HEK293 (cell line): Measurements from ENCODE around the gene TDG.

Experiments
- BCL11B ChIP-seq: fragments of 450-650 bp; formaldehyde crosslinking; IDR thresholded peaks from 2 replicates; pipeline ENCODE4 v1.5.1; 2016; ENCODE audit warnings: low read depth, missing biosample characterization, missing genetic modification characterization
- GFI1B ChIP-seq: fragments of 450-650 bp; formaldehyde crosslinking; IDR thresholded peaks from 2 replicates; pipeline ENCODE4 v1.5.1; 2016; ENCODE audit warnings: missing biosample characterization, missing genetic modification characterization
- GLIS1 ChIP-seq: fragments of 450-650 bp; formaldehyde crosslinking; IDR thresholded peaks from 2 replicates; pipeline ENCODE4 v1.5.1; 2016; ENCODE audit warnings: missing biosample characterization, missing genetic modification characterization
- HOXD13 ChIP-seq: sonication (generic); formaldehyde crosslinking; IDR thresholded peaks from 2 replicates; pipeline ENCODE4 v1.8.0; 2022; ENCODE audit warnings: missing genetic modification reagents, borderline replicate concordance
- KLF10 ChIP-seq: fragments of 450-650 bp; IDR thresholded peaks from 2 replicates; pipeline ENCODE4 v1.5.1; 2018; ENCODE audit warnings: missing biosample characterization, mild to moderate bottlenecking, missing genetic modification characterization
- SP2 ChIP-seq: fragments of 450-650 bp; formaldehyde crosslinking; IDR thresholded peaks from 2 replicates; pipeline ENCODE4 v1.5.1; 2016; ENCODE audit warnings: missing biosample characterization, missing genetic modification characterization
- ZBTB17 ChIP-seq: fragments of 450-650 bp; formaldehyde crosslinking; IDR thresholded peaks from 2 replicates; pipeline ENCODE4 v1.5.1; 2016; ENCODE audit warnings: missing biosample characterization, missing genetic modification characterization
- ZBTB20 ChIP-seq: fragments of 450-650 bp; formaldehyde crosslinking; IDR thresholded peaks from 2 replicates; pipeline ENCODE4 v1.5.1; 2016; ENCODE audit warnings: missing biosample characterization, missing genetic modification characterization
- ZBTB21 ChIP-seq: fragments of 450-650 bp; formaldehyde crosslinking; IDR thresholded peaks from 2 replicates; pipeline ENCODE4 v1.5.1; 2017; ENCODE audit warnings: missing biosample characterization, missing genetic modification characterization
- ZEB2 ChIP-seq: fragments of 450-650 bp; formaldehyde crosslinking; IDR thresholded peaks from 2 replicates; pipeline ENCODE4 v1.5.1; 2016; ENCODE audit warnings: missing biosample characterization, missing genetic modification characterization
- ZFP41 ChIP-seq: fragments of 450-650 bp; formaldehyde crosslinking; IDR thresholded peaks from 2 replicates; pipeline ENCODE4 v1.5.1; 2016; ENCODE audit warnings: missing biosample characterization, missing genetic modification characterization, borderline replicate concordance
- ZNF121 ChIP-seq: fragments of 450-650 bp; formaldehyde crosslinking; IDR thresholded peaks from 2 replicates; pipeline ENCODE4 v1.5.1; 2016; ENCODE audit warnings: missing biosample characterization, missing genetic modification characterization
- ZNF138 ChIP-seq: fragments of 450-650 bp; formaldehyde crosslinking; IDR thresholded peaks from 2 replicates; pipeline ENCODE4 v1.5.1; 2016; ENCODE audit warnings: missing biosample characterization, missing genetic modification characterization, borderline replicate concordance
- ZNF140 ChIP-seq: fragments of 450-650 bp; formaldehyde crosslinking; IDR thresholded peaks from 2 replicates; pipeline ENCODE4 v1.5.1; 2016; ENCODE audit warnings: missing biosample characterization, missing genetic modification characterization
- ZNF292 ChIP-seq: fragments of 450-650 bp; formaldehyde crosslinking; IDR thresholded peaks from 2 replicates; pipeline ENCODE4 v1.5.1; 2016; ENCODE audit warnings: low read depth, missing biosample characterization, missing genetic modification characterization, borderline replicate concordance
- ZNF350 ChIP-seq: fragments of 450-650 bp; formaldehyde crosslinking; IDR thresholded peaks from 2 replicates; pipeline ENCODE4 v1.5.0; 2017; ENCODE audit warnings: missing biosample characterization, mild to moderate bottlenecking, missing genetic modification characterization
- ZNF37A ChIP-seq: fragments of 450-650 bp; IDR thresholded peaks from 2 replicates; pipeline ENCODE4 v1.5.1; 2018; ENCODE audit warnings: missing biosample characterization, missing genetic modification characterization
- ZNF394 ChIP-seq: fragments of 450-650 bp; formaldehyde crosslinking; IDR thresholded peaks from 2 replicates; pipeline ENCODE4 v1.5.1; 2016; ENCODE audit warnings: missing biosample characterization, missing genetic modification characterization, mild to moderate bottlenecking, moderate library complexity, borderline replicate concordance
- ZNF404 ChIP-seq: fragments of 450-650 bp; formaldehyde crosslinking; IDR thresholded peaks from 2 replicates; pipeline ENCODE4 v1.5.1; 2017; ENCODE audit warnings: missing biosample characterization, missing genetic modification characterization
- ZNF433 ChIP-seq: fragments of 450-650 bp; formaldehyde crosslinking; IDR thresholded peaks from 2 replicates; pipeline ENCODE4 v1.5.1; 2016; ENCODE audit warnings: missing biosample characterization, missing genetic modification characterization, low read depth
- ZNF473 ChIP-seq: fragments of 450-650 bp; formaldehyde crosslinking; IDR thresholded peaks from 2 replicates; pipeline ENCODE4 v1.5.1; 2017; ENCODE audit warnings: missing biosample characterization, missing genetic modification characterization
- ZNF501 ChIP-seq: fragments of 450-650 bp; formaldehyde crosslinking; IDR thresholded peaks from 2 replicates; pipeline ENCODE4 v1.5.1; 2016; ENCODE audit warnings: missing biosample characterization, missing genetic modification characterization
- ZNF558 ChIP-seq: fragments of 450-650 bp; formaldehyde crosslinking; IDR thresholded peaks from 2 replicates; pipeline ENCODE4 v1.5.1; 2016; ENCODE audit warnings: missing biosample characterization, missing genetic modification characterization
- ZNF561 ChIP-seq: fragments of 450-650 bp; IDR thresholded peaks from 2 replicates; pipeline ENCODE4 v1.5.1; 2018; ENCODE audit warnings: missing biosample characterization, missing genetic modification characterization, borderline replicate concordance
- ZNF623 ChIP-seq: fragments of 450-650 bp; formaldehyde crosslinking; IDR thresholded peaks from 2 replicates; pipeline ENCODE4 v1.5.1; 2016; ENCODE audit warnings: missing biosample characterization, missing genetic modification characterization
- ZXDB ChIP-seq: fragments of 450-650 bp; formaldehyde crosslinking; IDR thresholded peaks from 2 replicates; pipeline ENCODE4 v1.5.1; 2016; ENCODE audit warnings: missing biosample characterization, missing genetic modification characterization
- TF ChIP-seq, protein P1 (sequence below): fragments of 450-650 bp; formaldehyde crosslinking; IDR thresholded peaks from 2 replicates; pipeline ENCODE4 v1.5.1; 2016; ENCODE audit warnings: missing biosample characterization, missing genetic modification characterization
- TF ChIP-seq, protein P2 (sequence below): fragments of 450-650 bp; formaldehyde crosslinking; conservative IDR thresholded peaks from 2 replicates; pipeline ENCODE4 v1.5.1; 2016; ENCODE audit warnings: low read depth, missing biosample characterization, missing genetic modification characterization
- TF ChIP-seq, protein P3 (sequence below): fragments of 450-650 bp; formaldehyde crosslinking; IDR thresholded peaks from 2 replicates; pipeline ENCODE4 v1.5.1; 2016; ENCODE audit warnings: missing biosample characterization, missing genetic modification characterization
- TF ChIP-seq, protein P4 (sequence below): fragments of 450-650 bp; formaldehyde crosslinking; IDR thresholded peaks from 2 replicates; pipeline ENCODE4 v1.5.1; 2016; ENCODE audit warnings: missing biosample characterization, missing genetic modification characterization

Gene TDG

DNA sequence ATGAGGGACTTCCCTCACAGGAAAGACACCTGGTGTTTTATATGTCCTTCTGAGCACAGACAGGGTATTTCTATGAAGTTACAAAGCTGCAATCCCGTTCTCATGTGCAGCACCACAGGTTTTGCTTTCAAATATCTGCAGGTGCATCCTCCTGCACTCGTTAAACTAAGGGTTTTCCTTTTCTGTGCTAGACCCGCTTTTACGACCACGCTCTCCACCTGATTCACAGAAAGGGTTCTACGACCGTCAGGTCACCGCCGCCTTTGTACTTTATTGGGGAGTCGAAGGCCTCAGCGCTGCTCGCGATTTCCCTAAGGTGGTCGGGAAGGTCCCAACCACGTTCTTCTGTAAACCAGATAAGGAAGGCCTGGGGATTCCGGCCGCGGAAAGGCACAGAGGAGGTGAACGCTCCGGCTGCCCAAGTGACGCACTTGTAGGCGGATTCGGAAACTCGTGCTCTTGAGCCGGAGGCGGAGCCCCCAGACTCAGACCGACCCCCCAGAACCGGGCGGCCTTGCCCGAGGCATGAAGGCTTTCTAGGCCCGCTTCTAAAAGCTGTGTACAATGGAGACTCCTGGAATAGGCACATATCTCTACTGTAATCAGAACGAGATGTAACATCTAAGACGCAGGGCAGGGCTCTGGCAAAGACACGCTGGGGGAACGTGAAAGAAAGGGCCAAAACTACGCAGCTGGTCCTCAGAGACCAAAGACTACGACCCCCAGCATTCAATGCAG, 36.5 kb upstream of the TDG start (continued):
- TF ChIP-seq, protein P1, sequence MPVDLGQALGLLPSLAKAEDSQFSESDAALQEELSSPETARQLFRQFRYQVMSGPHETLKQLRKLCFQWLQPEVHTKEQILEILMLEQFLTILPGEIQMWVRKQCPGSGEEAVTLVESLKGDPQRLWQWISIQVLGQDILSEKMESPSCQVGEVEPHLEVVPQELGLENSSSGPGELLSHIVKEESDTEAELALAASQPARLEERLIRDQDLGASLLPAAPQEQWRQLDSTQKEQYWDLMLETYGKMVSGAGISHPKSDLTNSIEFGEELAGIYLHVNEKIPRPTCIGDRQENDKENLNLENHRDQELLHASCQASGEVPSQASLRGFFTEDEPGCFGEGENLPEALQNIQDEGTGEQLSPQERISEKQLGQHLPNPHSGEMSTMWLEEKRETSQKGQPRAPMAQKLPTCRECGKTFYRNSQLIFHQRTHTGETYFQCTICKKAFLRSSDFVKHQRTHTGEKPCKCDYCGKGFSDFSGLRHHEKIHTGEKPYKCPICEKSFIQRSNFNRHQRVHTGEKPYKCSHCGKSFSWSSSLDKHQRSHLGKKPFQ (tag by site-specific recombination), result no peak
- TF ChIP-seq ZNF623 (tag by site-specific recombination), result no peak
- TF ChIP-seq, protein P2, sequence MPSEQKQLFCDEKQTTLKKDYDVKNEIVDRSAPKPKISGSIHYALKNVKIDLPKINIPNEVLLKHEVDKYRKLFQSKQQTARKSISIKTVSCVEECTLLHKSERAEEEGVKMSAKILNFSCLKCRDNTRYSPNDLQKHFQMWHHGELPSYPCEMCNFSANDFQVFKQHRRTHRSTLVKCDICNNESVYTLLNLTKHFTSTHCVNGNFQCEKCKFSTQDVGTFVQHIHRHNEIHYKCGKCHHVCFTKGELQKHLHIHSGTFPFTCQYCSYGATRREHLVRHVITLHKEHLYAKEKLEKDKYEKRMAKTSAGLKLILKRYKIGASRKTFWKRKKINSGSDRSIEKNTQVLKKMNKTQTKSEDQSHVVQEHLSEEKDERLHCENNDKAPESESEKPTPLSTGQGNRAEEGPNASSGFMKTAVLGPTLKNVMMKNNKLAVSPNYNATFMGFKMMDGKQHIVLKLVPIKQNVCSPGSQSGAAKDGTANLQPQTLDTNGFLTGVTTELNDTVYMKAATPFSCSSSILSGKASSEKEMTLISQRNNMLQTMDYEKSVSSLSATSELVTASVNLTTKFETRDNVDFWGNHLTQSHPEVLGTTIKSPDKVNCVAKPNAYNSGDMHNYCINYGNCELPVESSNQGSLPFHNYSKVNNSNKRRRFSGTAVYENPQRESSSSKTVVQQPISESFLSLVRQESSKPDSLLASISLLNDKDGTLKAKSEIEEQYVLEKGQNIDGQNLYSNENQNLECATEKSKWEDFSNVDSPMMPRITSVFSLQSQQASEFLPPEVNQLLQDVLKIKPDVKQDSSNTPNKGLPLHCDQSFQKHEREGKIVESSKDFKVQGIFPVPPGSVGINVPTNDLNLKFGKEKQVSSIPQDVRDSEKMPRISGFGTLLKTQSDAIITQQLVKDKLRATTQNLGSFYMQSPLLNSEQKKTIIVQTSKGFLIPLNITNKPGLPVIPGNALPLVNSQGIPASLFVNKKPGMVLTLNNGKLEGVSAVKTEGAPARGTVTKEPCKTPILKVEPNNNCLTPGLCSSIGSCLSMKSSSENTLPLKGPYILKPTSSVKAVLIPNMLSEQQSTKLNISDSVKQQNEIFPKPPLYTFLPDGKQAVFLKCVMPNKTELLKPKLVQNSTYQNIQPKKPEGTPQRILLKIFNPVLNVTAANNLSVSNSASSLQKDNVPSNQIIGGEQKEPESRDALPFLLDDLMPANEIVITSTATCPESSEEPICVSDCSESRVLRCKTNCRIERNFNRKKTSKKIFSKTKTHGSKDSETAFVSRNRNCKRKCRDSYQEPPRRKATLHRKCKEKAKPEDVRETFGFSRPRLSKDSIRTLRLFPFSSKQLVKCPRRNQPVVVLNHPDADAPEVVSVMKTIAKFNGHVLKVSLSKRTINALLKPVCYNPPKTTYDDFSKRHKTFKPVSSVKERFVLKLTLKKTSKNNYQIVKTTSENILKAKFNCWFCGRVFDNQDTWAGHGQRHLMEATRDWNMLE, result no peak
- TF ChIP-seq BCL11B, result no peak
- TF ChIP-seq, protein P3, sequence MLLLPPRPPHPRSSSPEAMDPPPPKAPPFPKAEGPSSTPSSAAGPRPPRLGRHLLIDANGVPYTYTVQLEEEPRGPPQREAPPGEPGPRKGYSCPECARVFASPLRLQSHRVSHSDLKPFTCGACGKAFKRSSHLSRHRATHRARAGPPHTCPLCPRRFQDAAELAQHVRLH (tag by site-specific recombination), result no peak
- no peak for TF ChIP-seq ZEB2
- peak; percentile 70 for TF ChIP-seq ZXDB
- TF ChIP-seq ZNF561 (tag by site-specific recombination), result no peak
- TF ChIP-seq ZNF433, result no peak
- TF ChIP-seq ZNF501 (tag by site-specific recombination), result peak; percentile 87; the same call in 1 of the 2 replicates
- TF ChIP-seq ZNF121 (tag by site-specific recombination), result 0 out of 2 replicates have a peak, but pooled peaks have one; percentile 36
- TF ChIP-seq HOXD13 (CRISPR knock-in tag), result peak; percentile 19; the same call in 1 of the 2 replicates
- TF ChIP-seq ZNF140 (tag by site-specific recombination), result no peak
- TF ChIP-seq ZFP41 (tag by site-specific recombination), result no peak
- no peak for TF ChIP-seq KLF10
- no peak; the same call in 1 of the 2 replicates for TF ChIP-seq ZNF394 (tag by site-specific recombination)
- TF ChIP-seq ZBTB21, result no peak; the same call in 1 of the 2 replicates
- TF ChIP-seq SP2 (tag by site-specific recombination), result peak; percentile 47
- TF ChIP-seq ZNF138 (tag by site-specific recombination), result no peak
- peak; percentile 50 for TF ChIP-seq ZBTB17
- no peak; the same call in 1 of the 2 replicates for TF ChIP-seq GLIS1 (tag by site-specific recombination)
- no peak for TF ChIP-seq GFI1B (tag by site-specific recombination)
- TF ChIP-seq, protein P4, sequence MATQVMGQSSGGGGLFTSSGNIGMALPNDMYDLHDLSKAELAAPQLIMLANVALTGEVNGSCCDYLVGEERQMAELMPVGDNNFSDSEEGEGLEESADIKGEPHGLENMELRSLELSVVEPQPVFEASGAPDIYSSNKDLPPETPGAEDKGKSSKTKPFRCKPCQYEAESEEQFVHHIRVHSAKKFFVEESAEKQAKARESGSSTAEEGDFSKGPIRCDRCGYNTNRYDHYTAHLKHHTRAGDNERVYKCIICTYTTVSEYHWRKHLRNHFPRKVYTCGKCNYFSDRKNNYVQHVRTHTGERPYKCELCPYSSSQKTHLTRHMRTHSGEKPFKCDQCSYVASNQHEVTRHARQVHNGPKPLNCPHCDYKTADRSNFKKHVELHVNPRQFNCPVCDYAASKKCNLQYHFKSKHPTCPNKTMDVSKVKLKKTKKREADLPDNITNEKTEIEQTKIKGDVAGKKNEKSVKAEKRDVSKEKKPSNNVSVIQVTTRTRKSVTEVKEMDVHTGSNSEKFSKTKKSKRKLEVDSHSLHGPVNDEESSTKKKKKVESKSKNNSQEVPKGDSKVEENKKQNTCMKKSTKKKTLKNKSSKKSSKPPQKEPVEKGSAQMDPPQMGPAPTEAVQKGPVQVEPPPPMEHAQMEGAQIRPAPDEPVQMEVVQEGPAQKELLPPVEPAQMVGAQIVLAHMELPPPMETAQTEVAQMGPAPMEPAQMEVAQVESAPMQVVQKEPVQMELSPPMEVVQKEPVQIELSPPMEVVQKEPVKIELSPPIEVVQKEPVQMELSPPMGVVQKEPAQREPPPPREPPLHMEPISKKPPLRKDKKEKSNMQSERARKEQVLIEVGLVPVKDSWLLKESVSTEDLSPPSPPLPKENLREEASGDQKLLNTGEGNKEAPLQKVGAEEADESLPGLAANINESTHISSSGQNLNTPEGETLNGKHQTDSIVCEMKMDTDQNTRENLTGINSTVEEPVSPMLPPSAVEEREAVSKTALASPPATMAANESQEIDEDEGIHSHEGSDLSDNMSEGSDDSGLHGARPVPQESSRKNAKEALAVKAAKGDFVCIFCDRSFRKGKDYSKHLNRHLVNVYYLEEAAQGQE (tag by site-specific recombination), result no peak
- TF ChIP-seq ZBTB20 (tag by site-specific recombination), result peak; percentile 66; the same call in 1 of the 2 replicates
- TF ChIP-seq ZNF292 (tag by site-specific recombination), result no peak
- TF ChIP-seq ZNF473 (tag by site-specific recombination), result no peak
- TF ChIP-seq ZNF558 (tag by site-specific recombination), result no peak
- TF ChIP-seq ZNF37A, result no peak
- TF ChIP-seq ZNF350 (tag by site-specific recombination), result no peak
- TF ChIP-seq ZNF404, result no peak
